SK-N-SH (cell line): ENCODE measurements around the gene ZNF225. TPM values are rescaled to one million over a fixed set of nuclear protein-coding genes. Genes with fewer than 3 reads are reported as not detected.
A peak's percentile ranks its signal among the peaks of the same experiment; 100 is the strongest.

Experiments used
- CTCF ChIA-PET: fragments of 300-600, 350-600 bp; formaldehyde crosslinking; extraction: SDS; loops from one replicate; lab custom pipeline; 2021; lab: Yijun Ruan, JAX
- POLR2A ChIA-PET: fragments of 350-600 bp; sonication (Branson Sonifier 250); formaldehyde crosslinking; extraction: SDS; loops from one replicate; lab custom pipeline; 2020; ENCODE audit warnings: antibody characterized with exemption, inconsistent platforms; lab: Yijun Ruan, JAX
- DNase-seq: peaks from one replicate; pipeline ENCODE4 v3.0.0; 2012
- H2AFZ ChIP-seq: fragments of 200-600 bp; sonication (generic); 2 replicates; pipeline ENCODE4 v1.8.1; 2016; ENCODE audit warnings: antibody characterized with exemption, mild to moderate bottlenecking, low read depth
- H3F3A ChIP-seq: fragments of 200-600 bp; sonication (generic); replicated peaks from 2 replicates; pipeline ENCODE3; 2016; ENCODE audit warnings: antibody characterized with exemption, mild to moderate bottlenecking; ENCODE audit not compliant: insufficient read depth
- H3K27ac ChIP-seq, 2 experiments: fragments of 200-500 bp in 1 of 2; fragments of 200-600 bp in 1 of 2; sonication (Bioruptor generic) in 1 of 2; sonication (generic), shearing (Covaris generic) in 1 of 2; 2 replicates each; pipeline versions ENCODE4 v1.5.1 to v1.6.1; 2014 to 2016; ENCODE audit warnings: low read depth in 2 of 2, inconsistent platforms in 1 of 2, low read length in 1 of 2, mild to moderate bottlenecking in 1 of 2, mixed read lengths in 1 of 2
- H3K27me3 ChIP-seq: fragments of 200-600 bp; sonication (generic), shearing (Covaris generic); 2 replicates; pipeline ENCODE4 v1.6.1; 2016; ENCODE audit warnings: mixed run types; ENCODE audit not compliant: insufficient read depth
- H3K36me3 ChIP-seq, 2 experiments: fragments of 200-500 bp in 1 of 2; fragments of 200-600 bp in 1 of 2; sonication (Bioruptor generic) in 1 of 2; sonication (generic) in 1 of 2; replicated peaks in 1 of 2; 2 replicates each; pipeline versions ENCODE3 to v1.5.1; 2014 to 2016; ENCODE audit warnings: low read length in 1 of 2, mild to moderate bottlenecking in 1 of 2; ENCODE audit not compliant: insufficient read depth in 2 of 2, control insufficient read depth in 1 of 2
- H3K4me1 ChIP-seq, 2 experiments: fragments of 200-500 bp in 1 of 2; fragments of 200-600 bp in 1 of 2; sonication (Bioruptor generic) in 1 of 2; sonication (generic), shearing (Covaris generic) in 1 of 2; 2 replicates each; pipeline versions ENCODE4 v1.5.1 to v1.6.1; 2014 to 2016; ENCODE audit warnings: low read depth in 1 of 2, low read length in 1 of 2, mixed run types in 1 of 2; ENCODE audit not compliant: insufficient read depth in 2 of 2, control insufficient read depth in 1 of 2
- H3K4me2 ChIP-seq: fragments of 200-600 bp; sonication (generic), shearing (Covaris generic); 2 replicates; pipeline ENCODE4 v1.6.1; 2017; ENCODE audit warnings: mixed run types
- H3K4me3 ChIP-seq, 2 experiments: fragments of 200-500 bp in 1 of 2; fragments of 200-600 bp in 1 of 2; sonication (Bioruptor generic) in 1 of 2; sonication (generic), shearing (Covaris generic) in 1 of 2; 2 replicates each; pipeline versions ENCODE4 v1.5.1 to v1.8.1; 2014 to 2016; ENCODE audit warnings: low read depth in 2 of 2, inconsistent platforms in 1 of 2, low read length in 1 of 2, mild to moderate bottlenecking in 1 of 2, mixed read lengths in 1 of 2, moderate library complexity in 1 of 2
- H3K79me2 ChIP-seq: fragments of 200-600 bp; sonication (generic); 2 replicates; pipeline ENCODE4 v1.8.1; 2017; ENCODE audit warnings: mild to moderate bottlenecking; ENCODE audit not compliant: insufficient read depth
- H3K9ac ChIP-seq: fragments of 200-600 bp; sonication (generic); 2 replicates; pipeline ENCODE4 v1.6.1; 2017; ENCODE audit warnings: mixed run types
- H3K9me2 ChIP-seq: fragments of 200-600 bp; sonication (generic); 2 replicates; pipeline ENCODE4 v1.6.1; 2017; ENCODE audit warnings: mixed run types
- H3K9me3 ChIP-seq: fragments of 200-600 bp; sonication (generic); 2 replicates; pipeline ENCODE4 v1.6.1; 2017; ENCODE audit warnings: mixed run types, mild to moderate bottlenecking, moderate library complexity
- H4K20me1 ChIP-seq: fragments of 200-600 bp; sonication (generic); 2 replicates; pipeline ENCODE4 v1.6.1; 2017; ENCODE audit warnings: mild to moderate bottlenecking, mixed run types; ENCODE audit not compliant: insufficient read depth
- ELF1 ChIP-seq: IDR thresholded peaks from 2 replicates; pipeline ENCODE4 v1.4.0; 2012
- MXI1 ChIP-seq: IDR thresholded peaks from 2 replicates; pipeline ENCODE4 v1.6.1; 2012; ENCODE audit warnings: mild to moderate bottlenecking, low read depth, low read length, improper control_type of control experiment
- NFIC ChIP-seq: IDR thresholded peaks from 2 replicates; pipeline ENCODE4 v1.4.0; 2012; ENCODE audit warnings: borderline replicate concordance
- NRF1 ChIP-seq: IDR thresholded peaks from 2 replicates; pipeline ENCODE4 v1.6.1; 2012; ENCODE audit warnings: low read depth, mild to moderate bottlenecking, low read length
- RAD21 ChIP-seq: IDR thresholded peaks from 2 replicates; pipeline ENCODE4 v1.6.1; 2012; ENCODE audit warnings: mild to moderate bottlenecking, low read length
- TCF12 ChIP-seq: IDR thresholded peaks from 2 replicates; pipeline ENCODE4 v1.4.0; 2012
- TEAD4 ChIP-seq: IDR thresholded peaks from 2 replicates; pipeline ENCODE4 v1.4.0; 2012; ENCODE audit warnings: mild to moderate bottlenecking, borderline replicate concordance; ENCODE audit not compliant: insufficient read depth
- WGBS: methylation state at CpG from one replicate; pipeline ENCODE4 v1.1.6; 2017; ENCODE audit warnings: low lambda C conversion rate; 5-methylcytosine and 5-hydroxymethylcytosine counted together
- polyA plus RNA-seq, 3 experiments: library from polyadenylated mRNA; depleted of rRNA; stranded (reverse); fragments of >200 nt; gene quantifications; 2 replicates each; pipeline ENCODE4 v1.2.3, GENCODE V29; 2012
- TF ChIP-seq, protein P1 (sequence below): IDR thresholded peaks from 2 replicates; pipeline ENCODE4 v1.6.1; 2012; ENCODE audit warnings: mild to moderate bottlenecking, low read depth, low read length, moderate library complexity
- TF ChIP-seq, protein P2 (sequence below): fragments of 200-600 bp; sonication (generic); IDR thresholded peaks from 2 replicates; pipeline ENCODE4 v1.6.1; 2017; ENCODE audit warnings: antibody characterized with exemption, mild to moderate bottlenecking, moderate library complexity
- TF ChIP-seq, protein P3 (sequence below): IDR thresholded peaks from 2 replicates; pipeline ENCODE4 v1.4.0; 2012; ENCODE audit warnings: low read depth, borderline replicate concordance

The ZNF225 gene
- polyA plus RNA-seq, 1 of the 3 experiments (the other 2 are of a cell fraction): 1.2 TPM

DNA sequence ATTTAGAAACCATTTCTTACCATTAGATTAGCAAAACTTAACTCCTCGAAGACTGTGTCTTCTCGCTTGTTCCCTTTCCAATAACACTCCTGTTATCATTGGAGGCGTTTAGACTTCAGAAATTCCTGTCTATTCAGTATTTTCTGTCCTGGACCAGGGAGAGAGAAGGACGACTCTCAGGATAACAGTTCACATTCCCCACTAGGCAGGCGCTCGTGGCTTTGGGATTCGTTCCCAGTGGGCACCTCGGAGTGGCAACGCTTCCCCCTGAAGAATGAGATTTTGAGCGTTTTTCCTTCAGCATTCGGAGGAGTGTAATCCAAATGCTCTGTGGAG, 429 bp upstream of the ZNF225 start:
- peak overlapping the region; percentile 80 to 96 for H3K4me3 ChIP-seq
- peak overlapping the region; percentile 43 to 90; a peak in 3 of 4 replicates for H3K27ac ChIP-seq
- H3K9me3 ChIP-seq: no peaks in the 10 kb centered on the region
- no peaks in the 10 kb centered on the region for H4K20me1 ChIP-seq
- H3K27me3 ChIP-seq: no peaks in the 10 kb centered on the region
- H3K79me2 ChIP-seq: peaks cover 13% of the 10 kb centered on the region
- H3F3A ChIP-seq: no peaks in the 10 kb centered on the region
- H3K9ac ChIP-seq: peak overlapping the region; percentile 63
- peak overlapping the region; percentile 87 for H2AFZ ChIP-seq
- peaks cover 28% of the 10 kb centered on the region in 2 experiments for H3K36me3 ChIP-seq
- ChIA-PET CTCF (interaction anchor here (0.9 to 1.6 kb wide), 3 partner anchors 40 to 110 kb away, joined by 3 to 5 read pairs (median 3); partner anchors contain the start of genes ZNF226, ZNF230 and ZNF284), POLR2A (interaction anchor here (1.0 to 2.0 kb wide), 3 partner anchors 19 to 99 kb away, joined by 3 to 12 read pairs (median 7); partner anchors contain the start of genes ZNF224, ZNF226 and ZNF227)
- no peaks in the 10 kb centered on the region for H3K9me2 ChIP-seq
- under 1% methylated on average over 11 of the region's 11 CpGs for WGBS
- H3K4me2 ChIP-seq: peak overlapping the region; percentile 71
- H3K4me1 ChIP-seq: peaks cover 0 to 7% of the 10 kb centered on the region in 2 experiments; a peak in 1 of 4 replicates
- DNase-seq: no peak
- 0 out of 2 replicates have a peak, but pooled peaks have one; percentile 82 for TF ChIP-seq MXI1
- TF ChIP-seq, protein P1, sequence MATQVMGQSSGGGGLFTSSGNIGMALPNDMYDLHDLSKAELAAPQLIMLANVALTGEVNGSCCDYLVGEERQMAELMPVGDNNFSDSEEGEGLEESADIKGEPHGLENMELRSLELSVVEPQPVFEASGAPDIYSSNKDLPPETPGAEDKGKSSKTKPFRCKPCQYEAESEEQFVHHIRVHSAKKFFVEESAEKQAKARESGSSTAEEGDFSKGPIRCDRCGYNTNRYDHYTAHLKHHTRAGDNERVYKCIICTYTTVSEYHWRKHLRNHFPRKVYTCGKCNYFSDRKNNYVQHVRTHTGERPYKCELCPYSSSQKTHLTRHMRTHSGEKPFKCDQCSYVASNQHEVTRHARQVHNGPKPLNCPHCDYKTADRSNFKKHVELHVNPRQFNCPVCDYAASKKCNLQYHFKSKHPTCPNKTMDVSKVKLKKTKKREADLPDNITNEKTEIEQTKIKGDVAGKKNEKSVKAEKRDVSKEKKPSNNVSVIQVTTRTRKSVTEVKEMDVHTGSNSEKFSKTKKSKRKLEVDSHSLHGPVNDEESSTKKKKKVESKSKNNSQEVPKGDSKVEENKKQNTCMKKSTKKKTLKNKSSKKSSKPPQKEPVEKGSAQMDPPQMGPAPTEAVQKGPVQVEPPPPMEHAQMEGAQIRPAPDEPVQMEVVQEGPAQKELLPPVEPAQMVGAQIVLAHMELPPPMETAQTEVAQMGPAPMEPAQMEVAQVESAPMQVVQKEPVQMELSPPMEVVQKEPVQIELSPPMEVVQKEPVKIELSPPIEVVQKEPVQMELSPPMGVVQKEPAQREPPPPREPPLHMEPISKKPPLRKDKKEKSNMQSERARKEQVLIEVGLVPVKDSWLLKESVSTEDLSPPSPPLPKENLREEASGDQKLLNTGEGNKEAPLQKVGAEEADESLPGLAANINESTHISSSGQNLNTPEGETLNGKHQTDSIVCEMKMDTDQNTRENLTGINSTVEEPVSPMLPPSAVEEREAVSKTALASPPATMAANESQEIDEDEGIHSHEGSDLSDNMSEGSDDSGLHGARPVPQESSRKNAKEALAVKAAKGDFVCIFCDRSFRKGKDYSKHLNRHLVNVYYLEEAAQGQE: no peak
- TF ChIP-seq, protein P2, sequence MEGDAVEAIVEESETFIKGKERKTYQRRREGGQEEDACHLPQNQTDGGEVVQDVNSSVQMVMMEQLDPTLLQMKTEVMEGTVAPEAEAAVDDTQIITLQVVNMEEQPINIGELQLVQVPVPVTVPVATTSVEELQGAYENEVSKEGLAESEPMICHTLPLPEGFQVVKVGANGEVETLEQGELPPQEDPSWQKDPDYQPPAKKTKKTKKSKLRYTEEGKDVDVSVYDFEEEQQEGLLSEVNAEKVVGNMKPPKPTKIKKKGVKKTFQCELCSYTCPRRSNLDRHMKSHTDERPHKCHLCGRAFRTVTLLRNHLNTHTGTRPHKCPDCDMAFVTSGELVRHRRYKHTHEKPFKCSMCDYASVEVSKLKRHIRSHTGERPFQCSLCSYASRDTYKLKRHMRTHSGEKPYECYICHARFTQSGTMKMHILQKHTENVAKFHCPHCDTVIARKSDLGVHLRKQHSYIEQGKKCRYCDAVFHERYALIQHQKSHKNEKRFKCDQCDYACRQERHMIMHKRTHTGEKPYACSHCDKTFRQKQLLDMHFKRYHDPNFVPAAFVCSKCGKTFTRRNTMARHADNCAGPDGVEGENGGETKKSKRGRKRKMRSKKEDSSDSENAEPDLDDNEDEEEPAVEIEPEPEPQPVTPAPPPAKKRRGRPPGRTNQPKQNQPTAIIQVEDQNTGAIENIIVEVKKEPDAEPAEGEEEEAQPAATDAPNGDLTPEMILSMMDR: no peak; the same call in 1 of the 2 replicates
- no peak for TF ChIP-seq NRF1

- peaks cover 13% of the 10 kb centered on the region for H3K79me2 ChIP-seq
- peak overlapping the region; percentile 96 for H2AFZ ChIP-seq
- no peaks in the 10 kb centered on the region for H3K27me3 ChIP-seq
- ChIA-PET CTCF (interaction anchor here (1.0 to 1.6 kb wide), 2 partner anchors 42 to 98 kb away, joined by 3 to 5 read pairs; partner anchors contain the start of genes ZNF227 and ZNF284), POLR2A (interaction anchor here (2.0 kb wide), 1 partner anchor 51 kb away, joined by 12 read pairs; the partner anchor contains the start of gene ZNF226)
- peak overlapping the region; percentile 50 to 84; a peak in 3 of 4 replicates for H3K27ac ChIP-seq
- peak overlapping the region; percentile 82 for H3K4me2 ChIP-seq
- peaks cover 0 to 7% of the 10 kb centered on the region in 2 experiments; a peak in 1 of 4 replicates for H3K4me1 ChIP-seq
- TF ChIP-seq TCF12 (no peak), RAD21 (no peak), ELF1 (no peak), NFIC (no peak), TEAD4 (no peak)
- TF ChIP-seq, protein P1: no peak
- TF ChIP-seq, protein P3, sequence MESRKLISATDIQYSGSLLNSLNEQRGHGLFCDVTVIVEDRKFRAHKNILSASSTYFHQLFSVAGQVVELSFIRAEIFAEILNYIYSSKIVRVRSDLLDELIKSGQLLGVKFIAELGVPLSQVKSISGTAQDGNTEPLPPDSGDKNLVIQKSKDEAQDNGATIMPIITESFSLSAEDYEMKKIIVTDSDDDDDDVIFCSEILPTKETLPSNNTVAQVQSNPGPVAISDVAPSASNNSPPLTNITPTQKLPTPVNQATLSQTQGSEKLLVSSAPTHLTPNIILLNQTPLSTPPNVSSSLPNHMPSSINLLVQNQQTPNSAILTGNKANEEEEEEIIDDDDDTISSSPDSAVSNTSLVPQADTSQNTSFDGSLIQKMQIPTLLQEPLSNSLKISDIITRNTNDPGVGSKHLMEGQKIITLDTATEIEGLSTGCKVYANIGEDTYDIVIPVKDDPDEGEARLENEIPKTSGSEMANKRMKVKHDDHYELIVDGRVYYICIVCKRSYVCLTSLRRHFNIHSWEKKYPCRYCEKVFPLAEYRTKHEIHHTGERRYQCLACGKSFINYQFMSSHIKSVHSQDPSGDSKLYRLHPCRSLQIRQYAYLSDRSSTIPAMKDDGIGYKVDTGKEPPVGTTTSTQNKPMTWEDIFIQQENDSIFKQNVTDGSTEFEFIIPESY: no peak
- TF ChIP-seq, protein P2: no peak
- no peaks in the 10 kb centered on the region for H3F3A ChIP-seq
- no peaks in the 10 kb centered on the region for H3K9me2 ChIP-seq
- H3K9ac ChIP-seq: peak overlapping the region; percentile 74
- H3K9me3 ChIP-seq: no peaks in the 10 kb centered on the region
- DNase-seq: peak; percentile 30
- WGBS: 8% methylated on average over 16 of the region's 18 CpGs
- peak overlapping the region; percentile 80 to 96 for H3K4me3 ChIP-seq
- peaks cover 30 to 31% of the 10 kb centered on the region in 2 experiments for H3K36me3 ChIP-seq
- no peaks in the 10 kb centered on the region for H4K20me1 ChIP-seq
Observed at GRCh38 chr19:44113784-44114390, 688 bp downstream of the ZNF225 start.
